Bronchial epithelial cell (primary cell): Measurements from ENCODE around the gene SULF2. TPM values are rescaled to one million over a fixed set of nuclear protein-coding genes. Genes with fewer than 3 reads are reported as not detected.
A peak's percentile ranks its signal among the peaks of the same experiment; 100 is the strongest.

Experiments used
- DNase-seq: peaks from one replicate; pipeline ENCODE4 v3.0.0-alpha.2; 2010; ENCODE audit warnings: low read depth
- FAIRE-seq: peaks from 2 replicates; lab custom pipeline; 2011; peaks lifted over from hg19 to GRCh38; lab: Jason Lieb, UNC
- H3K27me3 ChIP-seq: 2 replicates; pipeline ENCODE4 v1.5.1; 2011; ENCODE audit warnings: low read length; ENCODE audit not compliant: control insufficient read depth, insufficient read depth
- H3K36me3 ChIP-seq: 2 replicates; pipeline ENCODE4 v1.5.1; 2011; ENCODE audit warnings: low read length; ENCODE audit not compliant: control insufficient read depth, insufficient read depth
- H3K4me3 ChIP-seq: 2 replicates; pipeline ENCODE4 v1.5.1; 2011; ENCODE audit warnings: mild to moderate bottlenecking, low read depth, low read length, control low read depth
- total RNA-seq: library from RNA; depleted of rRNA; stranded (reverse); fragments of >200 nt; gene quantifications from 2 replicates; pipeline ENCODE4 v1.2.1, GENCODE V29; 2014
- TF ChIP-seq, protein P1 (sequence below): IDR thresholded peaks from 2 replicates; pipeline ENCODE4 v1.5.1; 2011; ENCODE audit warnings: mild to moderate bottlenecking, moderate library complexity, low read length, control low read depth, inconsistent platforms; ENCODE audit not compliant: insufficient read depth, severe bottlenecking

The SULF2 gene
- total RNA-seq, 1 donor from 2014 or later, result 31.6 TPM

DNA sequence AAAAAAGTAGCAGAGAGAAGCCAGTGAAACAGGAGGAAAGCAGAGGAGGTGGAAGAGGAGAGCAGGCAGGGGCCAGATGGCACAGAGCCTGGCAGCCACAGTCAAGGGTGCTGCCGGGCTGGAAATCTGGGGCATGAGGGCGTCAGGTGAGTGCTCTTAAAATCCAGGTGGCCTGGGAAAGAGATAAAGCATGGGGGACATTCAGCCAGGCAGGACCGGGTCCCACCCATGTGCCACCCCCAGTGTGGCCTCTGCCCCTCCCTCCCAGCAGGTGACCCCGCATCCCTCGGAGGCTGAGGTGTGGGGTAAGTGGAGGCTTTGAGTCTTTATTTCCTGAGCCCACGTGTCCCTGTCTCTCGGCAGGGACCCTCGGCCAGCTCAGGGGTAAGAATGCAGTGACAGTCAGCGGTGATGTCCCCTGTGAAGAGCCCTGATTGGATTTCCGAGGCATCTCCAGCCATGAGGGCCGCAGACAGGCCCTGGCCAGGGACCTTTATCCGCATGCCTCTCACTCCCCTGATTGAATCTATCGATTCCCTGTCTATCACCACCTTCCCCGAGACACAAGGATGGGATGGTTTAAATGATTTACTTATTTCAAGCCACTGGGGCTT is 33.8 kb upstream of the SULF2 start:
- no peak for DNase-seq
- TF ChIP-seq, protein P1, sequence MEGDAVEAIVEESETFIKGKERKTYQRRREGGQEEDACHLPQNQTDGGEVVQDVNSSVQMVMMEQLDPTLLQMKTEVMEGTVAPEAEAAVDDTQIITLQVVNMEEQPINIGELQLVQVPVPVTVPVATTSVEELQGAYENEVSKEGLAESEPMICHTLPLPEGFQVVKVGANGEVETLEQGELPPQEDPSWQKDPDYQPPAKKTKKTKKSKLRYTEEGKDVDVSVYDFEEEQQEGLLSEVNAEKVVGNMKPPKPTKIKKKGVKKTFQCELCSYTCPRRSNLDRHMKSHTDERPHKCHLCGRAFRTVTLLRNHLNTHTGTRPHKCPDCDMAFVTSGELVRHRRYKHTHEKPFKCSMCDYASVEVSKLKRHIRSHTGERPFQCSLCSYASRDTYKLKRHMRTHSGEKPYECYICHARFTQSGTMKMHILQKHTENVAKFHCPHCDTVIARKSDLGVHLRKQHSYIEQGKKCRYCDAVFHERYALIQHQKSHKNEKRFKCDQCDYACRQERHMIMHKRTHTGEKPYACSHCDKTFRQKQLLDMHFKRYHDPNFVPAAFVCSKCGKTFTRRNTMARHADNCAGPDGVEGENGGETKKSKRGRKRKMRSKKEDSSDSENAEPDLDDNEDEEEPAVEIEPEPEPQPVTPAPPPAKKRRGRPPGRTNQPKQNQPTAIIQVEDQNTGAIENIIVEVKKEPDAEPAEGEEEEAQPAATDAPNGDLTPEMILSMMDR, result no peak
- Histone ChIP-seq H3K27me3 (no peaks in the 10 kb centered on the region), H3K4me3 (no peak overlapping the region), H3K36me3 (no peaks in the 10 kb centered on the region)
- no peak for FAIRE-seq

GRCh38 chr20:47818466-47818865 is 33.2 kb upstream of the SULF2 start:
- no peak for DNase-seq
- no peaks in the 10 kb centered on the region for H3K27me3 ChIP-seq

GRCh38 chr20:47818016-47818415 is 32.7 kb upstream of the SULF2 start:
- DNase-seq (no peak), FAIRE-seq (no peak)
- H3K36me3 ChIP-seq, result no peaks in the 10 kb centered on the region
- TF ChIP-seq, protein P1, result no peak
- H3K27me3 ChIP-seq, result no peaks in the 10 kb centered on the region
- no peak overlapping the region for H3K4me3 ChIP-seq

More at GRCh38 chr20:47818466-47818865, 33.2 kb upstream of the SULF2 start:
- H3K36me3 ChIP-seq, result no peaks in the 10 kb centered on the region
- TF ChIP-seq, protein P1, result no peak
- H3K4me3 ChIP-seq, result no peak overlapping the region
- no peak for FAIRE-seq

- DNase-seq, result peak; percentile 89
- no peak overlapping the region for H3K4me3 ChIP-seq
- H3K36me3 ChIP-seq, result no peaks in the 10 kb centered on the region
- TF ChIP-seq, protein P1, result no peak
- no peaks in the 10 kb centered on the region for H3K27me3 ChIP-seq
- peak; percentile 95 for FAIRE-seq
Observed at GRCh38 chr20:47817573-47817972, 32.3 kb upstream of the SULF2 start.

DNA sequence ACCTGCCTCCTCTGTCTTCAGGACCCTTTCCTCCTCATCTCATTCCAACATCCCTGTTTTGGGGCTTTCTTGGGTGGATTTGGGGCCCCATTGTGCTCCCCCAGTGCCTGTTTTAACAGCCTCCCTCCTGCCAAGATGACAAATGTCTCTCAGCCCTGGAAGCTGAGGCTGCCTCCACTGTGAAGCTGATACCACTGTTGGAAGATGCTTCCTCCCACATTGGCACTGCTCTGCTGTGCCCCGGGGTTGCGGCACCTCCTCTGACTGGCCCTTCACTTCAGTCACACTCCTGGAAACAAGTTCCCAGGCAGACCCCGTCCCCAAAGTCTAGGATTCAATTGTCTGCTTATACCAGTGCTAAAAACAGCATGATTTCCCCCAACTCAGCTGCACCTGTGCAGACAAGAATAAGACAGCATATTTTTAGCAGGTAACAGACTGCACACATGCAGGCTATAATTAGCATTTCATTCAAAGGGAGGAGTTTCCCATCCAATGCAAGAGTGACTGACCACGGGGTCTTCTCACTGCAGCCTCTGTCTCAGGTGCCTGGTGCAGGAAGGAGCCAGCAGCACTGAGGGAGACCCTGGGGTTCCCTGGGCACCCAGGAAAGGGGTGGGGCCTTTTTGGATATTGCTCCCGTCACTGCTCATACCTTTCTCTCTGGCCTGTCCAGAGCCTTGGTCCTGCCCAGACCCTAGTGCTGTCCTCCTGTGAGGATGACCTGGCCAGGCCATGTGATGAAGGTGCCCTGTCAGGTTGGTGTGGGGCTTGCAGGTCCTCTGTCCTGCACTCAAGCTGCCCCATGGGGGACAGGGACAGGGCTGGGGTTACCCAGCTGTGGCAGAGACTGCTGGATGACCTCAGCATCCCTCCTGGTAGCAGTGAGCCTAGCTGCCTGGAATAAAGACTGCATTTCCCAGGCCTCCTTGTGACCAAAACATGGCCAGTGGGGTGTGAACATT is 31.5 kb upstream of the SULF2 start:
- TF ChIP-seq, protein P1, result no peak
- no peak for DNase-seq
- FAIRE-seq, result no peak
- Histone ChIP-seq H3K36me3 (no peaks in the 10 kb centered on the region), H3K27me3 (no peaks in the 10 kb centered on the region), H3K4me3 (no peak overlapping the region)
